Activated CD4-positive, CD25-positive, alpha-beta regulatory T cell treated with anti-CD3 and anti-CD28 coated beads, Interleukin-2, amount 50 U/mL, for 16 hours (primary cell): ENCODE data around the gene SEC24D.
"Not testable (repeated sequence)": the region's sequence is repeated elsewhere in the genome, so short reads cannot be mapped to it uniquely, and the experiment has no call there.

ENCODE experiments used
- DNase-seq: peaks from one replicate; pipeline ENCODE4 v3.0.0-alpha.2; 2020; ENCODE audit warnings: low read depth, low spot score

The SEC24D gene

DNA sequence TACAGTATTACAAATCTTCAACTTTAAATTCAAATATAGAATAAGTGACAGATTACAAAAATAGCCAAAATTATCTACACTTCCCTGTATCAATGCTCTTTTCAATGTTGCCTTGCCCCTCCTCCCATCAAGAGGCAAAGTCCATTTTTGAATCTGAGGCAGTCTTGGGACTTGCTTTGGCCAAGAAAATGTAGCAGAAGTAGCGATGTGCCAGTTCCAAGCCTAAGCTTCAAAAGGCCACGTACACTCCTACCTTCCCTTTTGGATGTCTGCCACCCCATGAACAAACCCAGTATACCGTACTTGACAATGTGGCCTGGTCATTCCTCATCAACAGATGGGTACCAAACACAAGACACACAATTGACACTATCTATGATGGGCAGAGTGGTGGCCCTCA is 24.1 kb downstream of the SEC24D start:
- DNase-seq, result no peak

DNA sequence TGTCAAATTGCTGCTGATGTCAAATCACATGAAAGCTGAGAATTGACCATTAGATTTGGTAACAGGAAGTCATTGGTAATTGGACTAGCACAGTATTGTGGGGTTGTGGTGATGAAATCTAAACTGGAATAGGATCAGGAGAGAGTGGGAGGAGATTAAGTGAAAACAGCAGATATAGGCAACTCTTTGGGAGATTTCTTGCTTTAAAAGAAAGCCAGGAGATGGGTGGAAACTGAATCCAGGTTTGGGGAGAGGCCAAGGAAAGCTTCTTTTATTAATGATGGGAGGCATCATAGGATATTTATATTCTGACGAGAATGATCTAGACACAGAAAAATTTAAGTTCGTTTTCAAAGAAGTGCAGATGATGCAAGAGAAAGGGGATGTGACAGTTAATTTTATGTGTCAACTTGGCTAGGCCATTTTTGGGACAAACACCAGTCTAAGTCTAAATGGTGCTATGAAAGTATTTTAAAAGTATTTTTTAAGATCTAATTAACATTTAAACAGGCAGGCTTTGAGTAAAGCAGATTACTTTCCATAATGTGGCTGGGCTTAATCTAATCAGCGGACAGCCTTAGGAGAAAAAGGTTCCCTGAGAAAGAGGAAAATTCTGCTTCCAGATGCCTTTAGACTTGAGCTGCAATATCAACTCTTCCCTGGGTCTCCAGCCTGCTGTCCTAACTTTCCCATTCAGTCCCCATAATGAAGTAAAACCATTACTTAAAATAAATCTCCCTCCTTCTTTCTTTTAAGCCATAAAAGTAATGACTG is 24.7 kb downstream of the SEC24D start:
- DNase-seq, result no peak

DNA sequence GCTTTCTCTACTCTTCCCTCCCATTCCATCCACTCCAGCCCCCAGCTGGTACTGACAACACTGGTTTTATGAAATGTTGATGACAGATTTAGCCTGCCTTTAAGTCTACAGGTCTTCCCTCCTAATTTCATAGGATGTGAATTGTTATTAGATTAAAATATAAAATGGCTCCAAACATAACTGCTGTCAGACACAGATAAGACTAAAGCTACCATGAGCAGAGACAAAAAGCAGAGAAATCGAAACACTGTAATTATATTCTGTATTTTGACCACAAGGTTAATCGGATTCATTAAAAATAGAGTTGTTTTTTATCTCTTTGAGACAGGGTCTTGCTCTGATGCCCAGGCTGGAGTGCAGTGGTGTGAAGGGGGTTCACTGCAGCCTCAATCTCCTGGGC is 28.3 kb downstream of the SEC24D start:
- no peak for DNase-seq

DNA sequence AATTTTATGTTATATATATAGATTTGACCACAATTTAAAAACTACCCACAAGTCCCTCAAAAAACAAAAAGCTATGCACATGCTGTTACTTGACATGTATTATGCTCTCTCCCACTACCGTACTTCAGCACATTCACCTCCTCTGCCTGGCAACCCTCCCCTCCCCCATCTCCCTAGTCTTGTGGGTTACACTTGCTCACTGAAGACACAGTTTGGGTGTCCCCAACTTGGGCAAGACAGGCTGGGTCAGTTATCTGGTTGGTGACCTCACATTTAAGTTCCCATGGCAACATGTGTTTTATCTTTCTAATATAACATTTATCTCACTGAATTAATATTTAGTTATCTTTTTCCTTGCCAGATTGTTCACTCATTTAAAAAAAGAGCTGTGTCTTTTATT is 32.7 kb downstream of the SEC24D start:
- no peak for DNase-seq

DNA sequence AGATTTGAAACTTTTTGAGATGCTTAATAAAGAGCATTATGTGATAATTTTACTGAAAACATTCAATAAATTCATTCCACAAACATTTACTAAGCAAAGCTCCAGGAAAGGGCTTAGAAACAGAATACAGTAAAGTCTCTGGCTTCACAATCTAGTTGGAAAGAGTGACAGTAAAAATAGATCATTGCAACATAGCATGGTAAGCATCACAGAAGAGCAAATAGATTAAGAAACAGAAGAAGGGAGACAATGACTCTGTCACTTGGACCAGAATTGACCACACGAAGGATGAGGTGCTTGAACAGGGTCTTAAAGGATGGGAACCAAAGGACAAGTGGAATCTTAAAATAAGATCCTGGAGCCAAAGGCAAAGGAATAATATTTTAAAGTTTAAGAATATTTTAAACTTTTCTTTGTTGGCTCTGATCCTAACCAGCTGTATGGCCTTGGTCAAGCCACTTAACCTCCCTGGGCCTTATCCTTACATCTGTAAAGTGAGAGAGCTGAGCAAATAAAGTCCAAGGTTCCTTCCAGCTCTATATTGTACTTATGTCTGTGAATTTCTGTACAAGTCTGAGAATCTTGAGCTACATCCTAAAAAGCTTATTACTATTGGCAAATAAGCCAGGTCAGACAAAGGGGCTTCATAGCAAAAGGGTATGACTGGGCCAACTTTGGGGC is 33.9 kb downstream of the SEC24D start:
- no peak for DNase-seq

DNA sequence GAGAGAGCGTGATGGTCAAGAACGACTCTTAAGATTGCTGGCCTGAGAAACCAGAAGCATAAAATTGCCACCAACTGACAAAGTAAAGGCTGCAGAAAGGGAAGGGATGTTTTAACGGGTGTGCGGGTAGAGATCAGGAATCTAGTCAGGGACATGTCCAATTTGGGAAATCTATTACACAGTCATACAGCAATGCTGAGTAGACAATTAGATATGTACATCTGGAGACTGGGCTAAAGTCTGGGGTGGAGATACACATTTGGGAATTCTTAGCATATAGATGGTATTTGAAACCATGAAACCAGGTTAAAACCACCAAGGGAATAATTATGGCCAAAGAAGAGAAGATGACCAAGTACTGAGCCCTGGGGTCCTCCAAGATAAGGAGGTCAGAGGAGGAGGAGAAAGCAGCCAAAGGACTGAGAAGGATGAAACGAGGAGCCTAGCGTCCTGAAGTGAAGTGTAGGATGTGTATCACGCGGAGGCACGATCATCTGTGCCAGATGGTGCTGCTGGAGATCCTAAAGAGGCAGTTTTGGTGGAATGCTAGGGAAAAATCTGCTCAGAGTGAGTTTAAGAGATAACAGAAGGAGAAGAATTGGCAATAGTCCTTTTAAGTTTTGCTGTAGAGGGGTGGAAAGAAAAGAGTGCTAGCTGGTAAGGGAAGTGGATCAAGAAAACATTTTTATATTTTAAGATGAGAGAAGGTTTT is 36.5 kb downstream of the SEC24D start:
- no peak for DNase-seq

DNA sequence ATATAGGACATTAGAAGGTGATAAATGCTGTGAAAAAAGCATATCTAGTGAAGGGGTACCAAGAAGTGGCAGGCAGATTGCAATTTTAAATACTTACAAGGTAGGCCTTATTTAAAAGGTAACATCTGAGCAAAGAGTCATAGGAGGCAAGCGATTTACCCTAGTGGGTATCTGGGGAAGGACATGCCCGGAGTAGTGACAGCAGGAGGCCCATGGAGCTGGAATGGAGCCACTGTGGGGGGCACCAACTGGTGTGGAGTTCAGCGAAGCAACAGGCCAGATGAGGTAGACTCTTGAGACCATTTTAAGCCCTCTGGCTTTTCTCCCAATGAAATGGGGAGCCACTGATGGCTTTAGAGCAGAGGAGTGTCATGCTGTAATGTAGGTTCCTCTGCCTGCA is 37.3 kb downstream of the SEC24D start:
- DNase-seq, result no peak

DNA sequence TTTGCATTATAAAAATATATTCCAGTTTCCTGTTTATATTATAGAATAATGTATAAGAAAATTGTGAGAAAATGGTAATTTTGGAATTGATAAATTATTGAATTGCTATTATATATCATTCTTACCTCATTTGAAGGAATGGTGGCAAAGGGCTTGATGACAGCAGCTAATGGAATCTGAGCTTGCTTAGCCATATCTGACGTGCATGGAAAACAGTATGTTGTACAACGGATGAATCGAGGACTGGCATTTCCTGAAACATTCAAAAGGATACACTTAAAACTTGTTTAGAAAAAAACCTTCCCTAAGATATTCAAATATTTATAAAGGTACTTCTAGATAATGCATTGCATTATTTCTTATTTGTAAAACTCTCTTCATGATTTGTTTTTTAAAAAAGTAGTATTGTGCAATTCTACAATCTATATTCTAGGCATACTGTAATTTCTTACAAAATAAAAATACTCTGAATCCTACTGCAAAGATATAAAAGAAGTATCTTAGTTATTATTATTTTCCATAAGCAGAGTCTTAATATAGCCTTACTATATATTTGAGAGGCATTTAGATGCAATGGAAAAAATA is 38.3 kb downstream of the SEC24D start:
- no peak for DNase-seq

DNA sequence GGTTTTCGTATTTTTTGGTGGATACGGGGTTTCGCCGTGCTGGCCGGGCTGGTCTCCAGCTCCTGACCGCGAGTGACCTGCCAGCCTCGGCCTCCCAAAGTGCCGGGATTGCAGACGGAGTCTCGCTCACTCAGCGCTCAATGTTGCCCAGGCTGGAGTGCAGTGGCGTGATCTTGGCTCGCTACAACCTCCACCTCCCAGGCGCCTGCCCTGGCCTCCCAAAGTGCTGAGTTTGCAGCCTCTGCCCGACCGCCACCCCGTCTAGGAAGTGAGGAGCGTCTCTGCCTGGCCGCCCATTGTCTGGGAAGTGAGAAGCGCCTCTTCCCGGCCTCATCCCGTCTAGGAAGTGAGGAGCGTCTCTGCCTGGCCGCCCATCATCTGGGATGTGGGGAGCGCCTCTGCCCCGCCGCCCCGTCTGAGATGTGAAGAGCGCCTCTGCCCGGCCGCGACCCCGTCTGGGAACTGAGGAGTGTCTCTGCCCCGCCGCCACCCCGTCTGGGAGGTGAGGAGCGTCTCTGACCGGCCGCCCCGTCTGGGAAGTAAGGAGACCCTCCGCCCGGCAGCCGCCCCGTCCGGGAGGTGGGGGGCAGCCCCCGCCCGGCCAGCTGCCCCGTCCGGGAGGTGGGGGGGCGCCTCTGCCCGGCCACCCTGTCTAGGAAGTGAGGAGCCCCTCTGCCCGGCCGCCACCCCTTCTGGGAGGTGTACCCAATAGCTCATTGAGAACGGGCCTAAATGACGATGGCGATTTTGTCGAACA is 44.1 kb downstream of the SEC24D start:
- DNase-seq, result not testable (repeated sequence)

DNA sequence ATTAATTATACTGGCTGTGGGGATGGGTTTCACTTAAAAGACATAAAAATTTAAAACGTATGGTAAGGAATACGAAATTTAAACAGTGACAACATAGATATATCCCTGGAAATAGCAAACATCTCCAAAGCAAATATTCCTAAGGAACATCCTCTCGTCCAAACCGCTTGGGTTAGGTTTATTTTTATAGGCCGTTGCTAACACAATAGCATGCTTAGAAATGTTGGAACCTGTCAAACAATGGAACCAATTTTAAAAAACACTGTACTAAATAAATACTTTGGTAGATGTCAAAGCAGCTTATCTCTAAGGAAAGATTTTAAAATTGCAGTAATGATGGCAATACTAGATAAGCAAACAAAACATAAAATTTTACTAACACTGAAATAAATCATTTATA is 45.4 kb downstream of the SEC24D start:
- DNase-seq, result no peak

DNA sequence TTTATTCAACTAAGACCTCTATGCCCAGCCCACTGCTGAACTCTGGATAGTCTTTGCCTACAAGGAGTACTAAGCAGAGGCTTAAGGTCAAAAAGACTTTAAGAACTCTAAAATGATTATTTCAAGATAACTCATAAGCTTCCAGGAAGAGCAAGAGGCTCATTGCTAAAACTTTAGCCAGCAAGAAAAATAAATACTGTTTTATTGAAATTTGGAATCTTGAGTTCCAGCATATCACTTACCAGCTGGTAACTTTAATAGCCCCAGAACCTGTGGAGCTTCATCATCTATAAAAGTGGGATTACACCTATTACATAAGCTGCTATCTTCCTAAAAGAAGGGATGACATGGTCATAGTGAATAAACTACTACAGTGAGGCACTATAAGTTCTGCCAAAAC is 47.0 kb downstream of the SEC24D start:
- no peak for DNase-seq

DNA sequence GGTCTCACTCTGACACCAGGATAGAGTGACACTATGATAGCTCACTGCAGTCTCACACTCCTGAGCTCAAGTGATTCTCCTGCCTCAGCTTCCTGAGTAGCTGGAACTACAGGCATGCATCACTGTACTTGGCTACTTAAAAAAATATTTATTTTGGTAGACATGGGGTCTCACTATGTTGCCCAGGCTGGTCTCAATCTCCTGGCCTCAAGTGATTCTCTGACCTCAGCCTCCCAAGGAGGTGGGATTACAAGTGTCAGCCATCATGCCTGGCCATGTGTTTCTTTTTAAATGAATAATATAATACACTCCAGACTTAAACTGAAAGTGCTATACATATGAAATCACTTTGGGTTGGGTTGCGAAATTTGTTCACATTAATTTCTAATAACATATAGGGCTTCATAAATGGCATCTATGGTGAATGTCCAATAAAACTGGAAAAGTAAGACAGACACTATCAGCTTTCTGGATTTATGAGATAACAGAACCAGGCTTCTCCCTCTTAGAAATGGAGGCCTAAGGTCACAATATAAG is 48.0 kb downstream of the SEC24D start:
- no peak for DNase-seq

DNA sequence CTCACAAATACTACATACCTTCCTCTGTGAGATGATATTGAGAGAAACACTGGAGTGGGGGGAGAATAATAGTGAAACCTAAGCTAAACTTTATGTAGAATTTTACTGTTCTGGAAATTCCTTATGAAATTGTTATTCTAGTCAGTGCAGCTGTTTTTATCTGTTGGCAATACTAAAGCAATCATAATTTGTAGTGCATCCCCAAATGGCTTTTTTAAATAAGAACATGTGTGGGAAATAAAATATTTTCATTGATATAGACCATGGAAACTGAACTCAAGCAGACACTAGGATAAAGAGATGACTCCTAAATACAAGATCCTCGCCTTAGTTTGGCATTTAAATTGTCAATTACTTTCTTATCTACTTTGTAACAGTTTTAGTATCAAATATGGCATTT is 51.1 kb downstream of the SEC24D start:
- DNase-seq, result no peak

DNA sequence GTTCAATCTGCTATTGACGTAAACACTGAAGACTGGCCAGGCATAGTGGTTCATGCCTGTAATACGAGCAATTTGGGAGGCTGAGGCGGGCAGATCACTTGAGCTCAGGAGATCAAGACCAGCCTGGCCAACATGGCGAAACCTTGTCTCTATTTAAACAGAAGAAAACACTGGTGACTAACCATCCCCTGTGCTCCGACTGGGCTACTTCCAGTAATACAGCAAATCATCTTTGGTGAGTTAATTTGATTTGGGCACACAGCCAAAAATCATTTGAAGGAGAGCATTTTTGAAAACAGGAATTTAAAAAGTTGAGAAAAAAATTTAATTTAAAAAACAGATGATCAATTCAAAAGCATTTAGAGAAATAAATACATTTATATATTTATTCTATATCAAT is 52.0 kb downstream of the SEC24D start:
- no peak for DNase-seq

DNA sequence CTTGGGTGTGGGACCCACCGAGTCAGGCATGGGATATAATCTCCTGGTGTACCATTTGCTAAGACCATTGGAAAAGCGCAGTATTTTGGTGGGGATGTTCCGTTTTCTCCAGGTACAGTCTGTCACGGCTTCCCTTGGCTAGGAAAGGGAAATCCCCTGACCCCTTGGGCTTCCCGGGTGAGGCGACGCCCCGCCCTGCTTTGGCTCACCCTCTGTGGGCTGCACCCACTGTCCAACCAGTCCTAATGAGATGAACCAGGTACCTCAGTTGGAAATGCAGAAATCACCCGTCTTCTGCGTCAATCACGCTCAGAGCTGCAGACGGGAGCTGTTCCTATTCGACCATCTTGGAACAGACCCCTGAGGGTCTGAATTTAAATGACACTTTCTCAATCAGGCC is 53.0 kb downstream of the SEC24D start:
- DNase-seq, result not testable (repeated sequence)

DNA sequence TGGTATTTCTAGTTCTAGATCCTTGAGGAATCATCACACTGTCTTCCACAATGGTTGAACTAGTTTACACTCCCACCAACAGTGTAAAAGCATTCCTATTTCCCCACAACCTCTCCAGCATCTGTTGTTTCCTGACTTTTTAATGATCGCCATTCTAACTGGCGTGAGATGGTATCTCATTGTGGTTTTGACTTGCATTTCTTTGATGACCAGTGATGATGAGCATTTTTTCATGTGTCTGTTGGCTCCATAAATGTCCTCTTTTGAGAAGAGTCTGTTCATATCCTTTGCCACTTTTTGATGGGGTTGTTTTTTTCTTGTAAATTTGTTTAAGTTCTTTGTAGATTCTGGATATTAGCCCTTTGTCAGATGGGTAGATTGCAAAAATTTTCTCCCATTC is 58.3 kb downstream of the SEC24D start:
- DNase-seq, result not testable (repeated sequence)

DNA sequence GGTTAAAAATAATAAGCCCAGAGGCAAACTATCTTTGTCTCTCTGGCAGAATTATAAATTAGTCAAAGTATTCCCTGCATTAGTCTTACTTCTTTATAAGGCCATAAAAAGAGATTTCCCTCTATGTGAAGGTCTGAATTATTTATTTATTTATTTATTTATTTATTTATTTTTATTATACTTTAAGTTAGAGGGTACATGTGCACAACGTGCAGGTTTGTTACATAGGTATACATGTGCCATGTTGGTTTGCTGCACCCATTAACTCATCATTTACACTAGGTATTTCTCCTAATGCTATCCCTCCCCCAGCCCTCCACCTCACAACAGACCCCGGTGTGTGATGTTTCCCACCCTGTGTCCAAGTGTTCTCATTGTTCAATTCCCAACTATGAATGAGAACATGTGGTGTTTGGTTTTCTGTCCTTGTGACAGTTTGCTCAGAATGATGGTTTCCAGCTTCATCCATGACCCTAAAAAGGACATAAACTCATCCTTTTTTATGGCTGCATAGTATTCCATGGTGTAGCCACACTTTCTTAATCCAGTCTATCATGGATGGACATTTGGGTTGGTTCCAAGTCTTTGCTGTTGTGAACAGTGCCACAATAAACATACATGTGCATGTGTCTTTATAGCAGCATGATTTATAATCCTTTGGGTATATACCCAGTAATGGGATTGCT is 58.8 kb downstream of the SEC24D start:
- DNase-seq, result not testable (repeated sequence)

DNA sequence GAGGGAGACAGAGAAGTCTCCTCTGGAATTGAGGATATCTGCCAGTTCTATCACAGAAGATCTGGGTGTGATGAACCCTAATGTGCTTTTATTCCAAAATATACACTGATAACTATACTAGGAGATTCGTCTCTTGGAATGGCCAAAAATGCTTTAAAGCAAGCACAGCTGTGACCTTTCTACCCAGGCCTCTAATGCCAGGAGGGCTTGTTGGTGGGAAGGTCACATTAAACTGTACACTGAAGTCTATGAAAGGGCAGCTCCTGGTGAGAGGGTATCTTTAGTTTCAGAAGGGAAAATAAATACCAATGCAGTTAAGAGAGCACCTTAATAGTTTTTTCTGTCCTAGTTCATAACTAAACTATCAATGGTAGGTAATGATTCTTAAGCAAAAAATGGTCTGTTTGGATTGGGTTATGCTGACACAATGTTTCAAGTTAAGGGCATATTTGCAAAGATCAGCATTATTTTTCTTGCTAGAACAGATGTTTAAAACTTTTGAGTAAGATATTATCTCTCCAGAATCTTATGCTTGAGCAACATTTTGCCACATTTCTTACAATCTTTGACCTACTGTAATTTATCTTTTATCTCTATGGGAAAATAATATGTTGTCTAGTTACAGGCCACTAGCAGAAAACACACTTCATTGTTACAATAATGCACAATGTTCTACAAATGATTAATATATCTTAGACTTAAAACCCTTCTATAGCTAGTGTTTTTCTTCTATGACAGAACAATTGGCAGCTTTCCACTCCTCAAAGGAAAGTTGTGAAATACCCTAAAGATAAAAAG is 59.6 kb downstream of the SEC24D start:
- no peak for DNase-seq

DNA sequence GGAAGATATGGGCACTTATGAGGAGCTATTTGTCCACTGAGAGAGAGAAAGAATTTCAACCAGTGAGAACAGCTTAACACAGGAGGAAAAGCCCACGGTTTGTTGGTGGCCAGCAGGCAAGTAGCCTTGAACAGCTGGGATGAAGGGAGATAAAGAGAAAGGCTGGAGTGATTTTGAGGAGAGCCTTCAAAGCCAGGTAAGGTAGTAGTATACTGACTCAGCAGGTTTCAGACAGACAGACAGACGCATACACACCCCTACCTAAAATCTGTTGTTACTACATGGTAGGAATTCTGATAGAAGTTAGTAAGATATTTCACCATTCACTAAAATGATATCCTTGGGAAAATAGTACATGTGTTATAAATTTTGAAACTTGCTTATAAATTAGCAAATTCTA is 60.5 kb downstream of the SEC24D start:
- no peak for DNase-seq

DNA sequence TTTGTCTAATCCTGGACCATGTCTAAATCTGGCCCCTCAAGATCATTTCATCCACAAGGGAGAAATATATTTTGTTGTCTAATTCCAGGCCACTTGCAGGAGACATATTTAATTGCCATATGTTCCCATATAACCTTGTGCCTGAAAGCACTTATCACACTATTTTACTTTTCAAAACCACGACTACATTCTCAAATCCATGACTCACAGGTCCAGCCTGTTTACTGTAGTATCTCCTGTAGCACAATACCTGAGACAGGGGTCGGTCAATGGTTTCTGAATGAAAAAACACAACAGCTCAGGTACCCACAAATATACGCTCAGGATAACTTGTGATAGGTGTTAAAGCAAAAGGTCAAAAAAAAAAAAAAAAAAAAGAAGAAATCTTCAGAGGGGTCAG is 60.9 kb downstream of the SEC24D start:
- no peak for DNase-seq
